ENCODE data around the gene NLRP3.
"Not testable (repeated sequence)": the region's sequence is repeated elsewhere in the genome, so short reads cannot be mapped to it uniquely, and the experiment has no call there.

Gene NLRP3

DNA sequence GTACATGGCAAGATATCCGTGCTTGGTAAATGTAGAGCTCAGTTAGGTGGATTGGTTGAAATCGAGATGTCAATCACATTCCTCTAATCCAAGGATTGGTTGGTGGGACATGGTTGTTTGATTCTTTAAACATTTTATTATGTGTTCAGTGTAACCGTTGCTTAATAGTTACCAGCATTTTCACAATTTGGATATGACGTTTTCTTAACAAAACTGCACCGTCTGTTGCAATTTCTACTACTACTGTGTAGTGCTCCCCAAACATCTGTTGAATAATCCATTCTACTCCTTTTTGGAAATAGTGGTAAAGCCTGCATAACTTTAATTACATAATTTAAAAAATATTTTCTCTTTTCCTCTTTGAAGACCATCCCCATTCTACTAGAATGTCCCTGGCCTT lies 25.6 kb downstream of the NLRP3 start:
- no peak for DNase-seq

DNA sequence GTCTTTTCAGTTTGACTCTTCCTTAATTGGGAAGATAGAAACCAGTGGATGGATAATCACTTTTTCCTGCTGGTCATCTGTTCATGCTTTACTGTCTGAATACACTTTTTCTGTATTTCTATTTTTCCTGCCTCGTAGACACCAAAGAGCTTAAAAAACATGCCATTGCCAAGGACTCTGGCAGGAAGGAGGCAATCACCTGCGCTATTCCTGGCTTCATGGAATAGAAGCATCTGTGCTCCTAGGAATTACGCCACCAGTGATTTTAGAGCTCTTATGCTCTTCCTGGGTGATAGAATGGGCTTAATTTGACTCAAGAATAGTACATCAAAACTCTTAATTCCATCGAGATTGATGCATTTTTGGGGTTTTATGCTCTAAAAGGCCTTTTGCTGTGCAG lies 26.2 kb downstream of the NLRP3 start:
- no peak for DNase-seq

DNA sequence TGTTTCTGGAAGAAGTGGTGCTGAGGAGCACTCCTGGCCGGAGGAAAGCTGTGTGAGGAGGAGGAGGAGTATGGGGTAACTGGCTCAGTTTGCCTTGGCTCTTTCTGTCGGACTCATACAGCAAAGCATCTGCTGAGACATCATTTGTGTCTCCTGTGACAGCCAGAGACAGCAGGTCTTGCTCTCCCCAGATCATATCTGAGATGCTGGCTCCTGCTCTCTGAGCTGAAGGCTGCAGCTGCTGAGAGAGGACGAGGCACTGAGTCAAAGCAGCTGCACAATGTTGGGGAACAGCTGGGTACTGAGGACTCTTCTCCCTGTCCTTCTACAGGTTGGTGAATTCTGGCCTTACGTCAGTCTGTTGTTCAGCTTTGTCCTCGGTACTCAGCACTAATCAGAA lies 27.7 kb downstream of the NLRP3 start:
- DNase-seq: no peak

DNA sequence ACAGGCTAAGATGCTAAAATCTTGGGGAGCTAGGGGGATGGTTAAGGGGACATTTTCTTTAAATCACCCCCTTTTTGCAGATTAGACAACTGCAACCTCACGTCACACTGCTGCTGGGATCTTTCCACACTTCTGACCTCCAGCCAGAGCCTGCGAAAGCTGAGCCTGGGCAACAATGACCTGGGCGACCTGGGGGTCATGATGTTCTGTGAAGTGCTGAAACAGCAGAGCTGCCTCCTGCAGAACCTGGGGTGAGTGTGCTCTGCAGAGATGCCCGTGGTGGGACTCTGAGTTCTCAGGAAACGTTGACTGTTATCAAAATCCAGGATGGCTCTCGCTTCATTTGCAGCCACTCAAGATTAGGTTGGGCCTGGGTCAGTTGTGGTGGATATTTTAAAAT lies 28.6 kb downstream of the NLRP3 start:
- DNase-seq: no peak

DNA sequence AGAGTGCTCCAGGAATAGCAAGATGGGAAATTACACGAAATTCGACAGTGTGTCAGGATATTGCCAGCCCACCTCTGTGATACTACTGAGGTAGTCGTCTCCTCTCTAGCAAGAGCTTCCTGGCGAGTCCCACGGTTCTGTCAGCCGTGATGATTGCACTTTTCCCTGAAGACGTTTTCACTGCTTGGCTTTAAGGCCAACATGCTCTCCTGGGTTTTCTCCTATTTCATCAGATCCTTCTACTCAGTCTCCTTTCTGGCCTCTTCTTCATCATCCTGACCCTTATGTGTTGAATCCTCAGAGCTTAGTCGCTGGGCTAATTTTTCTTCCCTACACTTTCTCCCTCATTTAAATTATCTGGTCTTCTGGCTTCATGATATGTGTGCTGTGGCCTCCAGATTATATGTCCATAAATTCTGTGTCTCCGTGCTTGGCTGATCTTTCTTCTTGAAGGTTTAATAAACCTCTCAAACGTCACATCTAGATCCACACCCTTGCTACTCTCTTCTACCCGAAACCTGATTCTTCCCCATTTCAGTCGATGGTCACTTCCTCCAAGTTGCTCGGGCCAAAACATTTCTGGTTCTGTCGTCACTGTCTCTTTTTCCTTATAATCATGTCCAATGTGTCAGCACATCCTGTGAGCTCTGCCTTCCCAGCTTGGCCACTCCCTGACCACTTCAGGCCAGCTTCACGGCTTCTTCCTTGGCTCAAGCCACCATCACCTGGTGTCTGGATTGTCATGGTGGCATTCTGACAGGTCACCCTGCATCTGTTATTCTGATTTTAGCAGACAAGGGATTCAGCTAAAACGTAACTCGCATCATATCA lies 29.8 kb downstream of the NLRP3 start:
- DNase-seq: no peak

DNA sequence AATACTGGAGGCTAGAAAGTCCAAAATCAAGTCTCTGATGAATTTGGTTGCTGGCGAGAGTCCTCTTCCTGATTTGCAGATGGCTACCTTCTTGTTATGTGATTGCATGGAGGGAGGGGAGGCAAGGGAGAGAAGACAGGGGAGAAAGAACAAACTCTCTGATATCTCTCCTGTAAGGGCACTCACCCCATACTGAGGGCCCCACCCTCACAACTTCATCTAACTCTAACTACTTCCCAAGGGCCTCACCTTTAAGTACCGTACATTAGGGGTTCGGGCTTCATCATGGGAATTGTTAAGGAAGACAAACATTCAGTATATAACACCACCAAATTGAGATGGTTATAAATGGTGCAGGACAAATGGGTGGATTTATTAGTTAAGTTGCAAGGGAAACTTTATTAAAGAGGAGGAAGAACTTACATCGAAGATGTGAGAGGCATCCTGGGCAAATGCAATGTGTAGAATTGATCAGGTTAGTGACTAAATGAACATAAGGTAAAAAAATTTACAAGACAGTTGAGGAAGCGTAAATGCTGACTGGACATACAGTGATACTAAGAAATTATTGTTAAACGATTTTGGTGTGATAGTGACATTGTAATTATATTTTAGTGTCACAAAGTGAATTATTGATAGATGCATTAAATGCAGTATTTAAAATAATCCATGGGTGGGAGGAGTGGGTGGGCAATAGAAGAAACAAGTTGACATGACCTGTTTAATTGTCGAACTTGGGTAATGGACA lies 31.4 kb downstream of the NLRP3 start:
- no peak for DNase-seq

DNA sequence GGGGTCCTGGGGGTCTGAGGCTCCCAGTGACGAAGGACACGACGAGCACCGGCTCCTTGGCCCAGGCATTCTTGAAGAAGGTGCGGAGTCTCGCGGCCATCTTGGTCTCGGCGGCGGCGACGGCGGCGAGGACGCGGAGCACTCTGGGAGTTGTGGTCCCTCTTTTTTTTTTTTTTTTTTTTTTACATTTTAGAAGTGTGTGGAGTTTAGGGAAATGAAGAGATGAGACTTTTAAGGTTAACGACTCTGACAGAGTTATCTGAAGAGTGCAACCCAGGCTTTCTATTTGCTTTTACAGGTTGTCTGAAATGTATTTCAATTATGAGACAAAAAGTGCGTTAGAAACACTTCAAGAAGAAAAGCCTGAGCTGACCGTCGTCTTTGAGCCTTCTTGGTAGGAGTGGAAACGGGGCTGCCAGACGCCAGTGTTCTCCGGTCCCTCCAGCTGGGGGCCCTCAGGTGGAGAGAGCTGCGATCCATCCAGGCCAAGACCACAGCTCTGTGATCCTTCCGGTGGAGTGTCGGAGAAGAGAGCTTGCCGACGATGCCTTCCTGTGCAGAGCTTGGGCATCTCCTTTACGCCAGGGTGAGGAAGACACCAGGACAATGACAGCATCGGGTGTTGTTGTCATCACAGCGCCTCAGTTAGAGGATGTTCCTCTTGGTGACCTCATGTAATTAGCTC lies 32.3 kb downstream of the NLRP3 start:
- DNase-seq: peak; percentile 44

DNA sequence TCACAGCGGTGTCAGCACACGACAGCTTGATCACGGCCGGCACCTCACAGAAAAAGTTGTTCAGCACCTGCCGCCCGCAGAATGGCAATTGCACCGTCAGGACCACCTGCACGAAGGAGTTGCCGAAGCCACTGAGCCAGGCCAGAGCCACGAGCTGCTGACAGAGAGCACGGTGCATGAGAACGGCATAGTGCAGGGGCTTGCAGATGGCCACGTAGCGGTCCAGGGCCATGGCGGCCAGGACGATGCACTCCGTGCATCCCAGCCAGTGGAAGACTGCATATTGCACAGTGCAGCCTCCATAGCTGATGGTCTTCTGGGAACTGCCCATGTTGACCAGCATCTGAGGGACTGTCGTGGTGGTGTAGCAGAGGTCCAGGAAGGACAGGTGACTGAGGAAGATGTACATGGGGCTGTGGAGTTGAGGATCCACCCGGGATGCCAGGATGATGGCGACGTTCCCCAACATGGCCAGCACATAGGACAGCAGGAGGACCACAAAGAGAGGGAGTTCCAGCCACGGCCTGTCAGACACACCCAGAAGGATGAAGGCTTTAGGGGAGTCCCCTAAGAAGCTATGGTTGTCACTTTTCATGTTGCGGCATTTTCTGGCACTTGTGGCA lies 35.5 kb downstream of the NLRP3 start:
- DNase-seq: no peak

DNA sequence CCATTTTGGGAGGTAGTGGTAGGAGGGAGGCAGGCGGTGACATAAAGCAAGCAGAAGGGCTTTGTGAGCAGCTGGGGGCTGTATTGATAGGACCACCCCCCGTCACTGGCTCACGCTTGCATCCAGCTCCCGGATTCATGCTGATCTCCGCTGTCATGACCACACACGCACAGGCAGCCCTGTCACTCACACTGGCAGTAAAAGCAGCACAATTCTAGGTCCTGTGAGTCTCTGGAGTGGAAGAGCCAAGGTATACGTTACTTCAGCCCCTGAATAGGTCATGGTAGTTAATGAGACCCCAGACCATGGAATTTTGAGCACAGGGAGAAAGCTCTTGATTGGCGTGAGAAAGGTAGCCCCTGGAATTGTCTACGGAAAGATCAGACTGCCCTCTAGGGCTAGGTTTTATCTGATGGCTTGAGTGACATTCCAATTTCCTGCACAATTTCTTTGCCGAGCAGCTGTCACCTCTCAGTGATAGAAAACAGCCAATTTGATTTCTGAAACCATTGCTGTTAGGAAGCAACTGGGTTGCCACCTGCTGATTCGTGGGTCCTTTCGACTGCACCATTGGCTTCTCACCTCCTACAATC lies 36.6 kb downstream of the NLRP3 start:
- no peak for DNase-seq

DNA sequence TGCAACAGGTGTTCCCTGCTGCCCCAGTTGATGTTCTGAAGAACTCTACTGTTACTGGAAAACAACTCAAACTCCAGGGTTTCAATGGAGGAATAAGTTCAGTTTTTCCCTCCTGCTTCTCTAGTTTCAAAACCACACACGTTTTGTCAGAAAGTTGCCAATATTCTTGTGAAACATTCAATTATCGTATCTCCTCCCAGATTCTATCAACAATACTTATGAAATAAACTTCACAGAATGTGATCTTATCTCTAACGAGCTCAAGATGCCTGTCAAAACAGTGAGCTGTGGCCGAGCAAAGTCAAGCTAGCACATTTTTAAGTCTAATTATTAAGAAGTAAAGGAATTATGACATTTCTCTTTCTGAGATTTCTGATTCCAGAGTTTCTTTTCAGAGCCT lies 37.3 kb downstream of the NLRP3 start:
- DNase-seq: no peak

DNA sequence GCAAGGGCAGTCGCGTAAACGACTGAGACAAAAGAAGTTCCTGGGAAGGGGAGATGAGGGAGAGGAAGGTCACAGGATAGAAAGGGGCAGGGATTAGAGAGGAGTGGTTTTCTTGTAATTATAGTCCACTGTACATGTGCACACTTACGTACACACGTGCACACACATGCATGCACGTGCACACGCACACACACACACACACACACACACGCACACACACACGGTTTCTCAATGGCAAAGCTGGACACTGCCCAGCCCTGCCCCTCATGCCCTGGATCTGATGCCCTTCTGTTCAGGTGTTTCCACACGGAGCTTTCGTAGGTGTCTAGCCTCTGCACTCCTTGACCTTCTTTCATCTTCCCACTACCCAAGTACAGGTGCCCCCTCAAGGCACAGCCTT lies 38.0 kb downstream of the NLRP3 start:
- no peak for DNase-seq

DNA sequence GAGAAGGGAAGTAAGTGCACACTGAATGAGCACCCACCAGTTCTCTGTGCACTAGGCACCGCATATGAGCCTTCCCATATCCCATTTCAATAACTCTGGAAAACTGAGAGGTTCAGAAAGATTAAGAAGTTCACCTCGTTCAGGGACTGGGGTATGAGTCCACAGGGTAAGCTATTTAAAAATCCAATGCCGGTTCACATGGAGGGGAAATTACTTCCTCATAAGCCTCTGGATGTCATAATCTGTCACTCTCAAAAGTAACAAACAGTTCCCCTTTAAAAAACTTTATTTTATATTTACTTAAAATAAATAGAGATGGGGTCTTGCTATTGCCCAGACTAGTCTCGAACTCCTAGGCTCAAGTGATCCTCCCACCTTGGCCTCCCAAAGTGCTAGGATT lies 40.0 kb downstream of the NLRP3 start:
- DNase-seq: no peak

DNA sequence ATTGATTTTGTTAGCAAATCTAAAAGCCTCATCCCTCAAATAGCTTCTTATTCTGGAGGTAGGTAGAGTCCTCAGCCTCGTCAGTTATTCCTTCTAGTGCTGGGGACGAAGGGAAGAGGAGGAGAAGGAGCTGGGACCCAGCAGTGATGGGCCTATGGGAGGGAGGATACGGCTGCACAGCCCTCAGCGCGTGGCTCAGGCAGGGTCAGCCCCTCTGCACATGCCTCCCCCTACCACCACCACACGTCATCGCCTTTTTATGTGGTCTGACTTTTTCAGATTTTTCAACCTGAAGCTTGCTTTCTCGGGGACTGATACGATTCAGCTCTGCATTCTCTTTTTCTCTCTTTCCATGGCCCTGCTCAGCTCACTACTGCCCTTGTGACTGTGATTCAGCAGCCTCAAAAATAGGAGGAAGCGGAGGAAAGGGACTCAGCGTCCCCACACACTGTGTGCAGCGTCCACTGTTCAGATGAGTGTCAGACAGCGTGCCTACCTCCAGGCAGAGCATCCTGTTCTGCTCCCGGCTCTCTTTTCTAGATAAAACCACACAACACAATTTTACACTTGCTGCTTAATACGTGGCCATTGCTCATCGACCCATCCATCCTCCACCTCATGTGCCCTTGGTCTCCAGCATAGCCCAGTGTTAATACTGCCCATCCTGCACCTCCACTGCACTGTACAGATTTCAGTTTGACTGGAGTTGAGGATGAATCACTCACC lies 41.1 kb downstream of the NLRP3 start:
- DNase-seq: no peak

DNA sequence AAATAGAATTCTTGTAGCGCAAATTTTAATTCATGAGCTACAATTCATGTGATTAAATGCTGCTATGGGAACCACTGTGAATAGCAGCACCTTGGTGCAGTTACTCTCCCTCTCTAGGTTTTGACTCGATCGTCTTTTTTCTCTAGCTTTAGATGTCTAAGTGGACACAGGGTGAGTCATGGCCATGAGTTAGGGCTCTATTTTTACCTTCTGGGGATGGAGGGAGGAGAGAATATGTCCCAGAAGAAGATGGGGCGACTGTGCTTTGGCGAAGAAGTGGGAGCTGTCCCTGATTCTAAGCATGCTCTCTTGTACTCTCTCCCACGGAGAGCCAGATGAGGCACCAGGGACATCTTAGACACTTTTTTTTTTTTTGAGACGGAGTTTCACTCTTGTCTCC lies 43.5 kb downstream of the NLRP3 start:
- DNase-seq: no peak

DNA sequence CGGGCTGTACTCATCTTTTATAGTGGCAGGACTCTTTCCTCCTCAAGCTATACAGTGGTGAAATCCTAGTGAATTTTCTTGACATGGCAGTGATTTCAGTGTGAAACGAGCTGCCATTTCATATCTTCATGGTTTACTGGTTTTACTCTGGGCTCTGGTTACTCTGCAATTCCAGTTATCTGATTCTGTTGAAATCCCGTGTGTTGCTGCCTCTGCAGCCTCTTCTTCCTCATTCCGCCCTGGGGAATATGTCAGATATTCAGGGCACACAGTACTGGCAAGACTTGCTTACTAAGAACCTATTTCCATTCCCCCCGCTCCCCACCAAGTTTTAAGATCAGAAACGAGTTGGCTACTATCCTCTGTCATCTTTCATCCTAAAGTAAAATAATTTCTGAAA lies 49.8 kb downstream of the NLRP3 start:
- no peak for DNase-seq

DNA sequence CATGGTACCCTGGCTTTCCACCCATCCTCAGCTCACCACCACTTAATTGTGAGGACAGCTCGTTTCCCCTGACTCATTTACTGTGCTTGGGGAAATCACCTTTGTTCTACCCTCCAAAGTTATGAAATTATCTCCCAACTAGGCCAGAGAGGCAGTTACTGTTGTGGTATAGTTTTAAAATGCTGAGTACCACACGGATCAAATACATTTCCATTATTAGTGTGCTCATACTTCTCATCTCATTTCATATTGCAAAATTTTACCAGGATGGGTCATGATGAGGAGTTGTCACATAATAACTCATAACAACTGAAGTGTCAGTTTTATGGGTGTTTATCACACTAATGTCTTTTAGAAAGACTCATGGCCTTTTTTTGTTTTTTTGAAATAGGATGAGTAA lies 51.2 kb downstream of the NLRP3 start:
- no peak for DNase-seq

DNA sequence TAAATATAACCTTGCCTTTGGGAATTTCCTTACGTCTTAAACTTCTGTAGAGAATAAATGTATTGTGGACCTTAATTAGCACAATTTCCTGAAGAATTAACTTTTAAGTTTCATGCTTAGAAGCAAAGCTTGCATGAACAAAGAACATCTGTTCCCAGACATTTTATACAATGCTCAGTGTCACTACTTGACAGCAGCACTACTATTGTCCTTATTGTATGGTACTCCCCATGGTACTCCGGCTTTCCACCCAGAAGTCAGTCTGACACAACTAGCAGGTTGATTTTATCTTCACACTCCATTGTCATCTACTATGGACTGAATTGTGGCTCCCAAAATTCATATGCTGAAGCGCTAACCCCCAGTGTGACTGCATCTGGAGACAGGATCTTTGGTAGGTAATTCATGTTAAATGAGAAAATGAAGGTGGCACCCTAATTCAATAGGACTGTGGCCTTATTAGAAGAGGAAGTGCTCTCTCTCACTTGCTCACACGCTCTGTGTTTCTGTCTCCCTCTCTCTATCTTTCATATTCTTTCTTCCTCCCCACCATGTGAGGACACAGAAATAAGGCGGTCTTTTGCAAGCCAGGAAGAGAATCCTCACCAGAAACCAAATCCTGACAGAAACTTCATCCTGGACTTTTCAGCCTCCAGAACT lies 52.6 kb downstream of the NLRP3 start:
- no peak for DNase-seq

DNA sequence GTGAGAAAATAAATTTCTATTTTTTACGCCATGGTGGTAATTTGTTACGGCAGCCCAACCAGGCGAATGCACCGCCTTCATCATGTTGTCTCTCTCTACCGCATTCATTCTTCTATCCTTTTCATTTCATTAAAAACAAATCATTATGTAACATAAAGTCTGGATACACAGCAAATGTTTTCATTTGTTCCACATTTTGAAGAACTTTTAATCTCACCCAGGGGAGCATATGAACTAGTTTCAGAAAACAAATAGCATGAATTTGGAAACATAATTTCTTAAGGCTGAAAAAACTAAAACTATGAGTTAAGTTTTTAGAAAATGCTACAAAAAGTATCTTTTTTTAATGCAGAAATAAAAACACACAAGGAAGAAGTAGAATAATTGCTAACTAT lies 53.2 kb downstream of the NLRP3 start:
- DNase-seq: no peak

DNA sequence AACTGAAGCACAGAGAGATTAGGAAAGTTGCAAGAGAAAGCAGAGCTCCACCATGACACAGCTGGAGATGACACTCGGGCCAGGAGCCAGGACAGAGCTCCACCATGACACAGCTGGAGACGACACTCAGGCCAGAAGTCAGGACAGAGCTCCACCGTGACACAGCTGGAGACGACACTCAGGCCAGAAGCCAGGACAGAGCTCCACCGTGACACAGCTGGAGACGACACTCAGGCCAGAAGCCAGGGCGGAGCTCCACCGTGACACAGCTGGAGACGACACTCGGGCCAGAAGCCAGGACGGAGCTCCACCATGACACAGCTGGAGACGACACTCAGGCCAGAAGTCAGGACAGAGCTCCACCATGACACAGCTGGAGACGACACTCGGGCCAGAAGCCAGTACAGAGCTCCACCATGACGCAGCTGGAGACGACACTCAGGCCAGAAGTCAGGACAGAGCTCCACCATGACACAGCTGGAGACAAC lies 55.0 kb downstream of the NLRP3 start:
- DNase-seq: not testable (repeated sequence)

DNA sequence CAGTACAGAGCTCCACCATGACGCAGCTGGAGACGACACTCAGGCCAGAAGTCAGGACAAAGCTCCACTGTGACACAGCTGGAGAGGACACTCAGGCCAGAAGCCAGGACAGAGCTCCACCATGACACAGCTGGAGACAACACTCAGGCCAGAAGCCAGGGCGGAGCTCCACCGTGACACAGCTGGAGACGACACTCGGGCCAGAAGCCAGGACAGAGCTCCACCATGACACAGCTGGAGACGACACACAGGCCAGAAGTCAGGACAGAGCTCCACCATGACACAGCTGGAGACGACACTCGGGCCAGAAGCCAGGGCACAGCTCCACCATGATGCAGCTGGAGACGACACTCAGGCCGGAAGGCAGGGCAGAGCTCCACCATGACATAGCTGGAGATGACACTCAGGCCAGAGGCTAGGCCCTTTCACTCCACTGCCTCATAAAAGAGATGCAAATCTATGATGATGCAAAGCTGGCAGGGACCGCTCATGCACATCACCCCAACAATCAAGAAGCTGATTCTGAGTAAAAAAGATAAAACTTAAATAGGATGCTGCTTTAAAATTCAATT lies 55.6 kb downstream of the NLRP3 start:
- DNase-seq: no peak

DNA sequence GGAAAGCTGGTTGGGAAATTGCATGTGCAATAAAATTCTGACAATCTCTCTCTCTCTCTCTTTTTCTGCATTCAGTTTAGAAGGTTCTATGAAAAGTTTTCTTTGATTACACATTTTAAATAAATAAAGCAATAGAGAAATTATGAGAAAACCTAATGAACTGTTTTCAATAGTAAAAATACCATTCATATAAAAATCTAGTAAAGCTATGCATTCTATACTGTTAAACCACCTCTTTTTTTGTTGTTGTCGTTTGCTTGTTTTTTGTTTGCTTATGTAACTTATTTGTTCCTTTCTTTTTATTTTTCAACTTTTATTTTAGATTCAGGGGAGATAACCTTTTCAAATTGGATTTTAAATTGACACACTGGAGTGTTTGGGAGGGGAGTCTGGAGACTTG lies 56.1 kb downstream of the NLRP3 start:
- DNase-seq: no peak

Data from DMS79 (cell line).